Ramos (cell line): ENCODE measurements around the gene GM2A.
"Not testable (repeated sequence)": the region's sequence is repeated elsewhere in the genome, so short reads cannot be mapped to it uniquely, and the experiment has no call there.

Source experiments
- in situ Hi-C: fragments of 300-500 bp; cut with MboI; formaldehyde crosslinking; loops from one replicate; pipeline ENCODE4 v1.14.3; 2022; ENCODE audit warnings: low sequenced_read_pairs; ENCODE audit not compliant: unreplicated experiment

The GM2A gene

DNA sequence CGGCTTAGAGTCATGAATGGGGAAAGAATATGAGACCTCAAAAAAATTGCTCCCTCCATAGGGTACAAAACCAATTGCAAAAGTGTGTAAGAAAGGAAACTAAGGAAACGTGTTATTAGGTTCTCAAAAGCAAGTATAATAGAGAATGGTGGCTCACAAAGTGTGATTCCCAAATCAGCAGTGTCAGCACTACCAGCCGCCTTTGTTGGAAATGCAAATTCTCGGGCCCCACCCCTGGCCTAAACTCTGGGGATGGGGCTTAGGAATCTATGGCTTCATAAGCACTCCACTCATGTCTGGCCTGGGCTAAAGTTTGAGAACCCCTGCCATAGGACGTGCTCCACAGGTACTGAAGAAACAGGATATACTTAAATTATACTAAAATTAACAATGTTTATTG, 27.5 kb upstream of the GM2A start:
- in situ Hi-C loops, result no loop called here

DNA sequence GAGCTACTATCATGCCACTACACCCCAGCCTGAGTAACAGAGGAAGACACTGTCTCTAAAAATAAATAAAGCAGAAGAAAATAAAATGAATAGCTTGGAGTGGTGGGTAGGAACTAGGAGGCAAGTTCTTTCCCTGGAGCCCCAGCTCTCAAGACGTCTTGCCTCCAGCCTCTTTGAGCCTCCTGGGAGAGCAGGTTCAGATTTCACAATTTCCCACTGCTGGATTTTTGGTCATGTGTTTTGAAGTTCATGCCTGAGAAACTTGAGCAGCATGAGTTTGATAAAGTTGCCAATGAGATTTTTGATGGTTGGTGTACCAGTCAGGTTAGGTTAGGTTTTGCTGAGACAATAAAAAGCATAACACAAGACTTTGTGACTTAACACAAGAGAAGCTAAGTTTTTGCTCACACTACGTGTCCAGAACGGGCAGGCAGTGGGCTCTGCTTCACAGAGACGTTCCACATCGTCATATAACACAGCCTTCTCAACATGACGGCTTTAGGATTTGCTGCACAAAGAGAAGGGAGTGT, 25.0 kb upstream of the GM2A start:
- in situ Hi-C loops, result no loop called here

DNA sequence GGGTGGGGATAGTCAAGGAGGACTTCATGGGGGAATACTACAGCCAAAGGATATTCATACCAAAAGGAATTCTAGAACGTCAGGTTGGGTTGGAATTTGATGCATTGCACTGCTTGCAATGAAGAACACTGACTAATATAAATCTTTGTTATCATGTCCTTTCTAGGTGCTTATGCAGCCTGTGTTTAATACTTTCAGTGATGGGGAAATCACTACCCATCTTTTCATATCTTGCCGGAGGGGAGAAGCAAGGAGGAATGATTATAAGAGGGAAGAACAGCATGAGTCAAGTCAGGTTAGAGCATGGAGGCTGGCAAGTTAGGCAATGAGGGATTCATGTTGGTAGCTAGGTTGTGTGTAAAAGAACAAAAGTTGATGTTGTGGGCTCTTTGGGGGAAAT, 24.0 kb upstream of the GM2A start:
- in situ Hi-C loops, result no loop called here

DNA sequence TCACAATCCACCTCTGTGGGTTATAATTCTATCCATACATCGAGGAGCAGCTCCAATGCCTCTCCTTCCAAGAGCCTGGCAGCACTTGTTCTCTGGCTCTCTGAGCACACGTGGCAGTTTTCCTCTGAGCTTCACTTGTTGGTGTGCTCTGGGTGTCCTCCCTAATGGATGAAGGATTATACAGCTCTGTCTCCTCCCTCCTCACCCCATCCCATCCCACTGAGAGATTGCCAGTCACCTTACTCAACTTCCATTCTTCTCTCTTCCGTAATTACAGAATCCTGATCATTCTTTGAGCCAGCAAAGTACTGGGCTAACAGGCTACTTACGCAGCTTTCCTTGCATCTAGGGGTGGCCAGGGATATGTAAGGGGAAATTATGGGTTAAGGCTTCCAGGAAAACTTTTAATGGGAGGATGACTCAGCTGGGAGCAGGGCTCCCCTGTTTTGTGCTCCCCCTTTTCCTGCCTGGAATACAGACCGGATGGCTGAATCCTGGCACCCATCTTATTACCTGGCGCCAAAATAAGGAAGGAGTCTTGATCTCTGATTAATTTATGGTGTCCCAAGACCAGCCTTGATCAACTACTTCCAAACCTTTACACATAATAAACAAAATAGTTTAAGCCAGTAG, 22.8 kb upstream of the GM2A start:
- in situ Hi-C loops, result no loop called here

DNA sequence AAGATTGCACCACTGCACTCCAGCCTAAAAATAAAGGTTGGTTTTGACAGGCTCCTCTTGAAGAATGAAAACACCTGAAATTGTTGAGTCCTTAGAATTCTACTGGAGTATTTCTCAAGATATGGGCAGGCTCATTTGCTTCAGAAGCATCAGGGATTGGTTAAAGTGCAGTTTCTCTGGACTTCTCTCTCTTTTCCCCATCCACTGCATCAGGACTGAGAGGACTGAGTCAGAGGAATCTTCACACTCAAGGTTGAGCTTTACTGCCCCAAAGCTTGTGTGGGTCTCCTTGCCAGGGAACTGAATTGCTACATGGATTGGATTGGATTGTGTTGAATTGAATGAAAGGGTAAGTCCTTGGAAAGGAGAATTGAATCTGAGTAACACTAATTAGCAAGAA, 21.6 kb upstream of the GM2A start:
- in situ Hi-C loops, result no loop called here

DNA sequence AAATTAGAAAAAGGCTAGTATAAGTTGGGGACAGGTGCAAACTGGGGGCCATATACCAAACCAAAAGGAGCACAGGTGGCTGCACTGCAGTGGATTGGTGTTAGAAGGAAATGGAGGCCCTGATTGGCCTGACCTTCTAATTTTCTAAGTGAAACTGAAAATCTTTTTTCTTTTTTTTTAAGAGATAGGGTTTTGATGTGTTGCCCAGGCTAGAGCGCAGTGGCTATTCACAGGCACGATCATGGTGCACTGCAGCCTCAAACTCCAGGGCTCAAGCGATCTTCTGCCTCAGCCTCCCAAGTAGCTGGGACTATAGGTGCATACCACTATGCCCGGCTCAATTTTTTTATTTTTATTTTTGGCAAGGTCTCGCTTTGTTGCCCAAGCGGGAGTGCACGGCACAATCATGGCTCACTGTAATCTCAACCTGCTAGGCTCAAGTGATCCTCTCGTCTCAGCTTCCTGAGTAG, 19.3 kb upstream of the GM2A start:
- in situ Hi-C loops, result no loop called here

DNA sequence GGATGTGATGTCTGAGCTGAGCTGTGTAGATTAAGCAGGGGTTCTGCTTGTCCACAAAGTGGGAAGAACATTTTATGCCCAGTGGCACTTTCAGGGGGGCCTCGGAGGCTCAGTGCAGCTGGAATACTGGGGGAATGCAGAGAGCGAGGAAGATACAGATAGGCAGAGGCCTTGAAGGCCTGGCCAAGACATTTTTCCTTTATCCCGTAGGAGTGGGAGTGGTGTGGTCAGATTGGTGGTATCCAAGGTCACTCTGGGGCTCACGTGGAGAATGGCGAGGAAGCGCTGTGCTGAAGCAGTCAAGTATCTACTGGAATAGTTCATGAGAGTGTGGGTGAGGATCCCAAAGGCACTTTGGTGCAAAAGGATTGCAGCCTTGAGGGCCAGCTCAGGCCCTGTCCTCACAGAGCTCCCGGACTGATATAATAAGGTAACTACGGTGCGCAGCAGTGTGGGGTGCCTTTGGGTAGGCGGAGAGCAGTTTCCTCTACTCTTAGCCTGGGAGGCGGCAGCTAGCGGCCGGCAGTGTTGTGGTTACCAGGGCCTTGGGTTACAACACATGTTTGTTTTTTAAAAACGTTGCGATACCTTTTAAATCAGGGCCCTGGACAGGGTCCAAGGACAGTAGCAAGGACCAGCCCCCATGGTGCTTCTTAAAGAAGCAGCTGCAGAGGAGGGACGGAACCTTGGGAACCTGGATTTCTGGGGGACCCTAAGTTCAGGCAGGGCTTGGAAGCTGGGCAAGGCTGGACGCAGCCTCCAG, 18.3 kb upstream of the GM2A start:
- in situ Hi-C loops, result no loop called here

DNA sequence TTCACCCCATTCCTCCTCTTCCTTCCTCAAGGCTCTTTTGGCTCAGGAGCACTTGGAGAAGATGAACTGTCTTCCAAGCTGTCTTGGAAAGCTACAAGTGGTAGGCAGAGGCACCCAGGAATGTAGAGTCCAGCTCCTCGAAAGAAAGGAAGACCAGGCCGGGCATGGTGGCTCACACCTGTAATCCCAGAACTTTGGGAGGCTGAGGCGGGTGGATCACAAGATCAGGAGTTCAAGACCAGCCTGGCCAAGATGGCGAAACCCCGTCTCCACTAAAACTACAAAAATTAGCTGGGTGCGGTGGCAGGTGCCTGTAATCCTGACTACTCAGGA, 17.8 kb upstream of the GM2A start:
- in situ Hi-C loops, result not testable (repeated sequence)

DNA sequence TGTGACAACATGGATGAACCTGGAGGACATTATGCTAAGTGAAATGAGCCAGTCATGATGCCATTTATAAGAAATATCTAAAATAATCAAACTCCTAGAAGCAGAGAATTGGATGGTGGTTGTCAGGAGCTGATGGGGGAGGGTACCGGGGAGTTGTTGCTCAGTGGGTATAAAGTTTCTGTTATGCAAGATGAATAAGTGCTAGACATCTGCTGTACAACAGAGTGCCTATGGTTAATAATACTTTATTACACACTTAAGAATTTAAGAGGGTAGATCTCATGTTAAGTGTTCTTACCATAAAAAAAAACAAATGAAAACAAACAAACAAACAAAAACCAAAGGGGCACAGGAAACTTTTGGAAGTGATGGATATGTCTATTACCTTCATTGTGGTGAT, 16.1 kb upstream of the GM2A start:
- in situ Hi-C loops, result no loop called here

DNA sequence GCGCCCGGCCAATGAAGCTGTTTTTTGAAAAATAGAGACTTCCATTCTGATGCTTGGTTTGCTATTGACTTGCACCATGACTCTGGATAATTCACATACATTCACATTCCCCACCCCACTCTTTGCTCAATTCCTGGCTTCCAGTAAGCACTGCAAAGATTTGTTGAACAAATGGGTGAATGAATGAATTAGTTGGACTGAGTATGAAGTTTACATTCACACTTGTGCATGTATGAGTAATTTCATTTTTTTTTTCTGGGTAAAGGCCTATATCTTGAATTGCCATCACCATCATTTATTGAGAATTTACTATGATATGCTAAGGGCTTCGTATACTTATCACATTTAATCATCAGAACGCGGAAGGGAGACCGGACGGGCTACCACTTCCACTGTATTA, 15.3 kb upstream of the GM2A start:
- in situ Hi-C loops, result no loop called here

DNA sequence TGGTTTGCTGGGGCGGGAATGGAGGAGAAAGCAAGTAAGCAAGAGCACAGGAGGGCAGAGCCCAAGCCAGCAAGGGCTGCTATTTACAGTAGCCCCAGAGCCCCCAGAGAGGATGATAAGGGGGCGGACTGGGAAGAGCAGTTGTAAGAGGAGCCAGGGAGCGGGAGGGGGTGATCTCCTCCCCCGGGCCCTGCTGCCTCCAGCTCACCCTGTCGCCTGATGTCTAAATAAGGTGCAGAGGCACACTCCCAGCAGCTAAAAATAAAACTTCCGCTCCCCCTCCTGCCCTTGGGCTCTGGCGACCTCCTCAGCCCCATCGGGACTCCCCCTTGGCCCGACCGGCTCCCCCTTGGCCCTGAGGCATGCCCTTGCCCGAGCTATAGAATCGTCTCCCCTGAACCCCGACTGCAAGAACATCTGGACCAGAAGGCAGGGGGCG, 14.7 kb upstream of the GM2A start:
- in situ Hi-C loops, result no loop called here

DNA sequence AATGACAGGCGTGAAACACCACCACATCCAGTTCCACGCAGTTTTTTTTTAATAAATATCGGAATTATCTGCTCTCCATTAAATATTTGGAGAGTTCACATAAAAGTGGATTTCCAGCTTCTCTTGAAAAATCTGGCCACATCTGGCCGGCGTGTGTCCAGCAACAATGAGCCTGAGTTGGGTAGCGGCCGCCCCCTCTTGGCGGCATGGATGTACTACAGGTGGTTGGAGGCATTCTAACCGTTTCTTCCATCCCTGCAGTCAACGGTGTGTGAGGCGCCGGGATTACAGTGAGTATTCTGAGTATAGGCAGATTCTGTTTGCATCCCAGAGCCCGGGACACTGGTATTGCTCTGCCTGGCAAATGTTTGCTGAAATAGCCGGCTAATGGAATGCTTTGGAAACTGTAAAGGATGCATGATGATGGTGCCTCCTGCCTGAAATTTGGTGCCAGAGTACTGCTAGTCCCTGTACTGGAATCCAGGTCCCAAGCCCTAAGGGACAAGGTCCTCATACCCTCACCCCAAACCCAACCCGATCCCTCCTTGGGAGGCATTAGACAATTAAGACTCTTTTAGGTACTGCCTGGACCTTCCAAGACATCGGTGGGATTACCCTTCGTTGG, 13.6 kb upstream of the GM2A start:
- in situ Hi-C loops, result no loop called here

DNA sequence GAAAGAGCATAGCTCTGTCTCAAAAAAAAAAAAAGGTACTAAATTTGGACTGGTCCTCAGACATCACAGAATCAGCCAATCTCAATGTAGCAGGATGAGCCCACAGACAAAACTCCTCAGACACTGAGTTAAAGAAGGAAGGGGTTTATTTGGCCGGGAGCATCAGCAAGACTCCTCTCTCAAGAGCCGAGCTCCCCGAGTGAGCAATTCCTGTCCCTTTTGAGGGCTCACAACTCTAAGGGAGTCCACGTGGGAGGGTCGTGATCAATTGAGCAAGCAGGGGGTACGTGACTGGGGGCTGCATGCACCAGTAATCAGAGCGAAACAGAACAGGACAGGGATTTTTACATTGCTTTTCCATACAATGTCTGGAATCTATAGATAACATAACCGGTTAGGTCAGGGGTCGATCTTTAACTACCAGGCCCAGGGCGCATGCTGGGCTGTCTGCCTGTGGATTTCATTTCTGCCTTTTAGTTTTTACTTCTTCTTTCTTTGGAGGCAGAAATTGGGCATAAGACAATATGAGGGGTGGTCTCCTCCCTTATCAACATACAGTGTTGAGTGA, 12.6 kb upstream of the GM2A start:
- in situ Hi-C loops, result loop anchor here (10.0 kb wide), 1 partner anchor 116 kb away; no protein-coding TSS in a partner anchor

DNA sequence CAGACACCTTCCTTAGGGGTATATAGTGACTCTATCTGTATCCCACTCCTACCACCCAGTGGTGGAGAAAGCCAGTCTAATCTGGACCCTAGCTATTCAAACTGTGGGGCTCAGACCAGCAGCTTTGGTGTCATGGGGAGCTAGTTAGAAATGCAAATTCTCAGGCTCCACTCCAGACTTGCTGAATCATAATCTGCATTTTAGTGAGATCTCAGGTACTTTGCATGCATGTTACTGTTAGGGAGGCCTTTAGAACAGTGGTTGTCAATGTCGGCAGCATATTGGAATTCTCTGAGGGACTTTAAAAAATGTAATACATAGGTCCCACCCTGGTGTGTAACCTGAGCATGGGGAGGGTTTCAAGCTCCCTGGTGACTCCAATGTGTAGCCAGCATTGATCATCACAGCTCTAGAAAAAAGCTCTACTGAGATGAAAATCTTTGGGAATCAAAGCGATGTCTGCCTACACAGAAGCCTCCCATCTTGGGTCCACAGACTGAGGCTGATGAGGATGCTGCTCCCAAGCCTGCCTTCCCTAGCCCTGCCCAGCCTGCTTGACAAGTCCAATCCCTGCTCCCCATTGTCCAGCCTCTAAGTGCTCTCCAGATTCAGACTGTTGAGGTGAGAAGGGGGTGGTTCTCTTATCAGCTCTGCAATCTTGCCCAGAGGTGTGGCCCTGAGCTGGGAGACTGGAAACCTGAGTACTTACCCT, 11.9 kb upstream of the GM2A start:
- in situ Hi-C loops, result loop anchor here (10.0 kb wide), 1 partner anchor 116 kb away; no protein-coding TSS in a partner anchor

DNA sequence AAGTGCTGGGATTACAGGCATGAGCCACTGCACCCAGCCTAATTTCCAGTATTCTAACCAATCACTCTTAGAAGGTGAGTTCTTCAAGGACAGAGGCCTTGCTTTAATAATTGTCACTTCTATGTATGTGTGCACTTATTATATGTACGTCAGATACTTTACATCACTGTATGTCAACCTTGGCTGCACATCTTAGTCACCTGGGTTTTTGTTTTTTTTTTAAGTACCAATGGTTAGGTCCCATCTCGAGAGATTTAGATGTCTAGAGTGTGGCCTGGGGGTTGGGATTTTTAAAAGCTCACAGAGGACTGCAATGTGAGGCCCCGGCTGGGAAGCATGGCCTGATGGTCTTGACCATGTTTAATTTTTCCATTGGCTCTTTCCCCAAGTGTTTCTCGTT, 9.9 kb upstream of the GM2A start:
- in situ Hi-C loops, result loop anchor here (10.0 kb wide), 1 partner anchor 118 kb away; no protein-coding TSS in a partner anchor

DNA sequence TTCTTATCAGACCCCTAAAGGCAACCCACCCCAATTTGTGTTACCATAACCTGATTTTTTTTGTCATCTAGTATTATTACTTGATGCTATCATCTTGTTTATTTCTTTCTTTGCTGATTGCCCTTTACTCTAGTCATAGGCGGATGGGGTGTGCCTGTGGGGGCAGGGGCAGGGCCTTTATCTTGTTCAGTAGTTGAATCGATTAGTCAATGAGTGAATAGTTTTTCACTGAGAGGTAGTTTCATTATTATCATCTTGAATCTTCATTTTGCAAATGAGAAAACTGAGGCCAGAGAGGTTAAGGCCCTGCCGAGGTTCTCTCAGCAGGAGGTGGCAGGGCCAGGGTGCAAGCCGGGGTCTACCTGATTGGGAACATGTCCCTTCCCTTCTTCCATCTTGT, 9.4 kb upstream of the GM2A start:
- in situ Hi-C loops, result loop anchor here (10.0 kb wide), 1 partner anchor 119 kb away; no protein-coding TSS in a partner anchor

DNA sequence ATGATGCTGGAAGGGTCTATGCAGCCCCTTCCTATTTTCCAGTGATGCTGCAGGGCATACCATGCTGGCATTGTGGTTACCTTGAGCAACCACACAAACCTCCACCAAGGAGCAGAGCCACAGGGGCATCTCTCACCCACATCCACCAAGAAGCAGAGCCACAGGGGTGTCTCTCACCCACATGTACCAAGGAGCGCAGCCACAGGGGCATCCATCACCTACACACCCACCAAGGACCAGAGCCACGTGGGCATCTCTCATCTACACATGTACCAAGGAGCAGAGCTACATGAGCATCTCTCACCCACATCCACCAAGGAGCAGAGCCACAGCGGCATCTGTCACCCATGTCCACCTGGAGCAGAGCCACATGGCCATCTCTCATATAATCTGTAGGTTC, 8.8 kb upstream of the GM2A start:
- in situ Hi-C loops, result loop anchor here (10.0 kb wide), 1 partner anchor 119 kb away; no protein-coding TSS in a partner anchor

DNA sequence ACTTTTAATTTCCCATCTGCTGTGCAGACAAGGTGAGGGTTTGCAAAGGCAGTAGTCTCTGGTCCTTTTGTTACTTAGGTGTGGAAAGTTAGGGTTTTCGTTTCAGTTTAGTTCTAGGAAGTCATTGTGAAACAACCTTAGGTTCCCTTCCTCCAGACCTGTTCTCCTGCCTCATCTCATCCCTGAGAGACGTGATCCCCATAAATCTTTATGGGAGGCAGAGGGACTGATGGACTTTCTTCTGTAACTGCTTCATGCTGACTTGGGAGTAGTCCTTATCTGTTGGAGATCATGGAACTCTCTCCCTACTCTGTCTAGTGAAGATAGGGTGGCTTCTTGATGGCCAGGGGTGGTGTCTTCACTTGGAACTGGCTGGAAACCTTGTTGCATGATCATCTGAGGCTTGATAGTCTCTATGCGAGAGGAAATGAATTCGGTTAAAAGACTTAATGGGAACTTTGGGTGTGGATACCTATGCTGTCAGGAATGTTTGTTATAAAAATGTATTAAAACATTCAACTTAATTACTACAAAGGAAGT, 7.2 kb upstream of the GM2A start:
- in situ Hi-C loops, result loop anchor here (10.0 kb wide), 1 partner anchor 121 kb away; no protein-coding TSS in a partner anchor

DNA sequence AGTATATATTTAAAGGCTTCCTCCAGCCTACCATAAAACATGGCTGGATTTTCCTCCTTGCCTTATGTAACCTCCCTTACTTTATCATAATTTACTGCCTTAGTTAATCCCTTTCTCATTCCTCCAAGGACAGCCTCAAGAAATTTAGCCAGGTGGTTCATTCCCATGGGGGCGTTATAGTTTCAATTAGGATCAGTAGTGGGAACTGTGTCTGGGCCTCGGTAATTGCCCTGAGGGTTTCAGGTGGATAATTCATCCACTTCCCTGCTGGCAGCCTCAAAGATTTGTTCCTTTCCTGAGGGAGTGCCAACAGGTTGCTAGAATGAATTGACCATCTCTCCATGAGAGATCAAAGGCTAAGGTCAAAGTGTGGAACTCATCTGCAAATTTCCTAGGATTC, 4.3 kb upstream of the GM2A start:
- in situ Hi-C loops, result loop anchor here (10.0 kb wide), 1 partner anchor 124 kb away; no protein-coding TSS in a partner anchor

DNA sequence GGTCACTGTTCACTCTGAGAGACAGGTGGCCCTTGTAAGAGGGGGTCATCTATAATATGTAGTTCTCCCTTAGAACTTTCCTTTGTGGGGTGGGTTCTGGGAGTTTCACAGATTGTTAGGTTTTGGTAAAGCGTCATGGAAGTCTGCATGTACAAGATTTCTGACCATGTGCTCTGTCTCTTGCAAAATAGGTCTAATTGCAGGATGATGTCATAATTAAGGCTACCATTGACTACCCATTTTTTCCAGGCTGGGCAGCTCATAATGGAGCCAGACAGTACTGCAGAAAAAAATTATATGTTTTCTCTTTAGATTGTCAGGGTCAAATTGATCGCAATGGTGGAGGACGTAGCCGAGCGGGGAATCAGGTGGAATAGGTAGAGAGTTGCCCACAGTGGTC, 3.7 kb upstream of the GM2A start:
- in situ Hi-C loops, result loop anchor here (10.0 kb wide), 1 partner anchor 124 kb away; no protein-coding TSS in a partner anchor
